ENCODE data around the gene GRK2. TPM values are rescaled to one million over a fixed set of nuclear protein-coding genes. Genes with fewer than 3 reads are reported as not detected.

GRK2 gene
- total and polyA plus RNA-seq, 12 donors, result 34.2 to 65.0 (median 45.5) TPM

DNA sequence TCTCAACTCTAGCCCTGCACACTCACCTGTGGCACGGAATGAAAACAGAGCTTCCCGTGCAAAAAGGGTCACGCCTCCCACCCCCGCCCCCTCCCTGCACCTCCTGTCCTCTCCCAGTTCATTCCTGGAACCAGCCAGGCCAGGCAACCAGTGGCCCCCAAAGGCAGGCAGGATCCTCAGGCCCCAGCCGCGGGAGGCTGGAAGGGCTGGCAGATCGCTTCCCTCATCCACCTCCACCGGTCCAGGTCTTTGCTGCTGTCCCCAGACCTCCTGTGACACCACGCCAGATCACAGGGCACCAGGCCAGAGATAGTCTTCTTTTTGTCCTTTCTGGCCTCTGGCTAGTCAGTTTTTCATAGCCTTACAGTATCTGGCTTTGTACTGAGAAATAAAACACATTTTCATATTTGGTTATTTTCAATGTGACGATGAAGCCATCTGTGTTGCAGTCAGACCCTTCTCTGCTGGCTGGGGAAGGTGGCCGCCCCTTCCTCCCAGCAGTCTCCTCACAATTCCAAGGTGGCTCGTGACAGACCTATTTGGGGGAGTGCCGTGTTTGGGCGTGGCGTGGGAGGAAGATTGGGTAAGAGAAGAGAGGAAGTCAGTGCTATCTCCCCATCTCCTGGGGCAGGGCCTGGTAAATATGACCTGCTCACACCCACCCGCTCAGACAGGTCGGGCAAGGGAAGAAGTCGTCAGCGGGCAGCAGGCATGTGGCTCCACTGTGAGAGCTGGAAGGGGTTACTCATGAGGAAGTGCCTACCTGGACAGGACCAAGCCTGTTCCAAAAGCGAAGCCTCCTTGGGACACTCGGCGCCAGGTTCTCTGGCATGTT lies 46.1 kb downstream of the GRK2 start:
- DNase-seq (no peak), ATAC-seq (no peak)
- H3K4me3 ChIP-seq, result no peak overlapping the region
- peak overlapping the region in 1 of 10 donors; percentile 73 for H3K27ac ChIP-seq
- peaks cover 0 to 22% (median 7%) of the 10 kb centered on the region in 9 donors for H3K4me1 ChIP-seq
- H3K9me3 ChIP-seq, result no peaks in the 10 kb centered on the region
- WGBS, 2 donors, result 75 to 78% methylated on average over 22 of the region's 22 CpGs
- TF ChIP-seq, protein P1, sequence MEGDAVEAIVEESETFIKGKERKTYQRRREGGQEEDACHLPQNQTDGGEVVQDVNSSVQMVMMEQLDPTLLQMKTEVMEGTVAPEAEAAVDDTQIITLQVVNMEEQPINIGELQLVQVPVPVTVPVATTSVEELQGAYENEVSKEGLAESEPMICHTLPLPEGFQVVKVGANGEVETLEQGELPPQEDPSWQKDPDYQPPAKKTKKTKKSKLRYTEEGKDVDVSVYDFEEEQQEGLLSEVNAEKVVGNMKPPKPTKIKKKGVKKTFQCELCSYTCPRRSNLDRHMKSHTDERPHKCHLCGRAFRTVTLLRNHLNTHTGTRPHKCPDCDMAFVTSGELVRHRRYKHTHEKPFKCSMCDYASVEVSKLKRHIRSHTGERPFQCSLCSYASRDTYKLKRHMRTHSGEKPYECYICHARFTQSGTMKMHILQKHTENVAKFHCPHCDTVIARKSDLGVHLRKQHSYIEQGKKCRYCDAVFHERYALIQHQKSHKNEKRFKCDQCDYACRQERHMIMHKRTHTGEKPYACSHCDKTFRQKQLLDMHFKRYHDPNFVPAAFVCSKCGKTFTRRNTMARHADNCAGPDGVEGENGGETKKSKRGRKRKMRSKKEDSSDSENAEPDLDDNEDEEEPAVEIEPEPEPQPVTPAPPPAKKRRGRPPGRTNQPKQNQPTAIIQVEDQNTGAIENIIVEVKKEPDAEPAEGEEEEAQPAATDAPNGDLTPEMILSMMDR (IDR thresholded peaks at IDR 0.05), result no peak
- no peaks in the 10 kb centered on the region for H3K27me3 ChIP-seq
- intact Hi-C loops (cut with DNase I), result loop anchor here in 4 of 10 donors (10.0 kb wide), 2 partner anchors 72 to 228 kb away; no protein-coding TSS in a partner anchor
- peaks cover 0 to 43% (median 9%) of the 10 kb centered on the region in 9 donors for H3K36me3 ChIP-seq

DNA sequence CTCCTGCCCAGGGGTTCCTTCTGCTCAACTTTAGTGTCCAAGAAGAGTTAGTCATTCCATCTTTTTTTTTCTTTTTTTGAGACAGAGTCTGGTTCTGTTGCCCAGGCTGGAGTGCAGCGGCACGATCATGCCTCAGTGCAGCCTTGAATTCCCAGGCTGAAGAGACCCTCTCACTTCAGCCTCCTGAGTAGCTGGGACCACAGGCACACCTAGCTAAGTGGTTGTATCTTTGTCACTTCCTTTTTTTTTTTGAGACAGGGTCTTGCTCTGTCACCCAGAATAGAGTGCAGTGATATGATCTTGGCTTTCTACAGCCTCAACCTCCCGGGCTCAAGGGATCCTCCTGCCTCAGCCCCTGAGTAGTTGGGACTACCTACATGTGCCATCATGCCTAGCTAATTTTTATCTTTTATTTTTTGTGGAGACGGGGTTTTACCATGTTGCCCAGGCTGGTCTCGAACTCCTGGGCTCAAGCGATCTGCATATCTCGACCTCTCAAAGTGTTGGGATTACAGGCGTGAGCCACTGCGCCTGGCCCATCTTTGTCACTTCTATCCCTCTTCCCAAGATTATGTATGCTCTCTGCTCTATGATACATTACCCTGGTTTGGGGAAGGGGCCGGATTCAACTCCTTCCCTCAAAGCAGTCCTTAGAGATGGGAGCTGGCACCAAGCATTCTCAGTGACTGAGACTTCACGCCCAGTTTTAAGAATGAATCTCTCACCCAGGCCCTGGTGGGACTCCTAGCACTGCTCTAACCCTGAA lies 47.0 kb downstream of the GRK2 start:
- H3K36me3 ChIP-seq, result peaks cover 0 to 34% (median 9%) of the 10 kb centered on the region in 9 donors
- TF ChIP-seq, protein P1 (IDR thresholded peaks at IDR 0.05), result no peak
- H3K27me3 ChIP-seq, result no peaks in the 10 kb centered on the region
- H3K27ac ChIP-seq, result peak overlapping the region in 1 of 10 donors; percentile 73
- DNase-seq (no peak), ATAC-seq (no peak)
- H3K9me3 ChIP-seq, result no peaks in the 10 kb centered on the region
- 88 to 89% methylated on average over 11 of the region's 11 CpGs for WGBS, 2 donors
- H3K4me3 ChIP-seq, result no peak overlapping the region
- intact Hi-C loops (cut with DNase I), result loop anchor here in 4 of 10 donors (10.0 kb wide), 2 partner anchors 71 to 229 kb away; no protein-coding TSS in a partner anchor
- peaks cover 0 to 27% (median 11%) of the 10 kb centered on the region in 9 donors for H3K4me1 ChIP-seq

DNA sequence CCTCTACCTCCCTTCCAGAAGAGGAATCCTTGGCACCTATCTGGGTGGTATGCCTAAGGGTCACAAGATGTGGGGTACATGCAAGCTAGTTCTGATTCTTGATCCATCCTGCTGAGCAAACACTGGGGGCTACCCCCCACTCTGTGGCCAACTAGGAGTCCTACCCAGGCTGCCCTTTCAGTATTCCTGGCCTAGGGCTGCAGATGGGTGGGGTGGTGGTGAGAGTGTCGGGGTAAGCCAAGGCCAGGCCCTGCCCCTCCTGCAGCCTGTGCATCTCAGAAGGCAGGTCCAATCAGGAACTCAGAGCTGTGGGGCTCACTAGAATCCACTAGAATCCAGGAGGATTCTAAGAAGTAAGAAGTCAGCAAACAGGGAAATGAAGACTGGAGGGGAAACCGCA lies 47.9 kb downstream of the GRK2 start:
- H3K27me3 ChIP-seq, result no peaks in the 10 kb centered on the region
- H3K4me3 ChIP-seq, result no peak overlapping the region
- no peak for ATAC-seq
- no peaks in the 10 kb centered on the region for H3K9me3 ChIP-seq
- no peak for DNase-seq
- no peak overlapping the region for H3K27ac ChIP-seq
- TF ChIP-seq, protein P1 (IDR thresholded peaks at IDR 0.05), result no peak
- peaks cover 4 to 35% (median 19%) of the 10 kb centered on the region in 9 donors for H3K4me1 ChIP-seq
- intact Hi-C loops (cut with DNase I), result loop anchor here in 4 of 10 donors (10.0 kb wide), 2 partner anchors 71 to 229 kb away; no protein-coding TSS in a partner anchor
- H3K36me3 ChIP-seq, result peaks cover 0 to 24% (median 8%) of the 10 kb centered on the region in 9 donors
- 88 to 93% methylated on average over 2 of the region's 2 CpGs for WGBS, 2 donors

DNA sequence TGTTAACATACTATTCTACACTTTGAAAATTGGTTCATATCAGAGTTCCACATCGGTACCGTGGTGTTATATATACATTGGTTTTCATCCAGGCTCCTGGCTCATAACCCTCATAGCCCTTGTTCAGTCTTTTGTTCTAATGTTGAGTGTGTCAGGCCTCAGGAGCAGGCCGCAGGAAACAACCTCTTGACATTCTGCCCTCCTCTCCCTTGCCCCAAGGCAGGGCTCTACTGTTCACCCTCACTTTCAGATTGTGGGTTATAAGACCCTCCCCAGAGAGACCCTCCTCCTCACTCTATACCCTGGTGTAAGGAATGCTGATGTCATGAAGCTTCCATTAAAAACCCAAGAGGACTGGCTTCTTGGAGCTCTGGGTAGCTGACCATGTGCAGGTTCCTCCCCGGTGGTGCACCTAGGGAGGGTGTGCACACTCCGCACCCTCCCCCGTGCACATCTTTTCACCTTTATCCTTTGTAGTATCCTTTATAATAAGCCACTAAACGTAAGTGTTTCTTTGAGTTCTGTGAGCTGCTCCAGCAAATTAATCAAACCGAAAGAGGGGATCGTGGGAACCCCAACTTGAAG lies 49.1 kb downstream of the GRK2 start:
- H3K4me3 ChIP-seq, result no peak overlapping the region
- WGBS, 2 donors, result 85 to 89% methylated on average over 9 of the region's 9 CpGs
- peaks cover 4 to 35% (median 19%) of the 10 kb centered on the region in 9 donors for H3K4me1 ChIP-seq
- H3K27me3 ChIP-seq, result no peaks in the 10 kb centered on the region
- no peak overlapping the region for H3K27ac ChIP-seq
- H3K36me3 ChIP-seq, result peaks cover 0 to 12% (median 0%) of the 10 kb centered on the region in 9 donors
- TF ChIP-seq, protein P1 (IDR thresholded peaks at IDR 0.05), result no peak
- intact Hi-C loops (cut with DNase I), result loop anchor here in 5 of 10 donors (5.0 to 10.0 kb wide), 3 partner anchors 48 to 231 kb away; partner anchors contain the start of gene GRK2 (in 1 of the 5)
- ATAC-seq (no peak), DNase-seq (no peak)
- H3K9me3 ChIP-seq, result no peaks in the 10 kb centered on the region
